Esophagus muscularis mucosa (tissue), 3 donors: ENCODE measurements around the gene KIAA0753.

Experiments used
- CTCF ChIP-seq, 3 experiments: fragments of 200-600 bp in 2 of 3; fragments of 450-650 bp in 1 of 3; sonication (generic) in 2 of 3; IDR thresholded peaks; one replicate each; pipeline ENCODE4 v1.5.1; 2017 to 2019; ENCODE audit warnings: antibody characterized with exemption in 3 of 3, mild to moderate bottlenecking in 2 of 3, moderate library complexity in 1 of 3
- POLR2A ChIP-seq: fragments of 450-650 bp; IDR thresholded peaks from one replicate; pipeline ENCODE4 v1.6.1; 2017; ENCODE audit warnings: antibody characterized with exemption, moderate library complexity, mild to moderate bottlenecking, low read depth
- POLR2AphosphoS5 ChIP-seq, 2 donors: sonication (generic); formaldehyde crosslinking; IDR thresholded peaks; one replicate each; pipeline ENCODE4 v1.6.1; 2017; ENCODE audit warnings: antibody characterized with exemption in 2 of 2

GRCh38 chr17:6671431-6671830 lies 30.9 kb upstream of the KIAA0753 start:
- TF ChIP-seq POLR2AphosphoS5 (IDR thresholded peaks at IDR 0.05) (no peak), CTCF (IDR thresholded peaks at IDR 0.05) (no peak), POLR2A (no peak)
